CD1c-positive myeloid dendritic cell (primary cell): ENCODE data around the gene TBC1D32.
"Not testable (repeated sequence)": the region's sequence is repeated elsewhere in the genome, so short reads cannot be mapped to it uniquely, and the experiment has no call there.

Source experiments
- DNase-seq: peaks from one replicate; pipeline ENCODE4 v3.0.0-alpha.2; 2016; ENCODE audit errors: extremely low spot score

The TBC1D32 gene

DNA sequence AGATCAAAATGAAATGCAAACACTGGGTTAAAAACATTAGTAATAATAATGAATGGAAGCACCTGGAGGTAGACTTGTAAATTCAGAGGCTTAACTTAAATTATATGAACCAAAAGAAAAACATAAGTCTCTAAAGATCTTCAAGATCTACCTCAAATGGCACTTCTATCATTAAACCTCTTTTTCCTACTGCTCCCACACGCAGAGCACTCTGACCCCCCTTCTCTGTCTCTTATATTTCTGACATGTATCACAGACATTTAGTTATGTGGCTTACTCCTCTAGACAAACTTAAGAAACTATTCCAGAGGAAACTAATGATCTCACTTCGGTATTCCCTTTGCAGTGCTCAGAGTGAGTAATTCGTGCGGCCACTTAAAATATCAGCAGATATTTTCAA is 1.1 kb downstream of the TBC1D32 start:
- DNase-seq, result no peak

DNA sequence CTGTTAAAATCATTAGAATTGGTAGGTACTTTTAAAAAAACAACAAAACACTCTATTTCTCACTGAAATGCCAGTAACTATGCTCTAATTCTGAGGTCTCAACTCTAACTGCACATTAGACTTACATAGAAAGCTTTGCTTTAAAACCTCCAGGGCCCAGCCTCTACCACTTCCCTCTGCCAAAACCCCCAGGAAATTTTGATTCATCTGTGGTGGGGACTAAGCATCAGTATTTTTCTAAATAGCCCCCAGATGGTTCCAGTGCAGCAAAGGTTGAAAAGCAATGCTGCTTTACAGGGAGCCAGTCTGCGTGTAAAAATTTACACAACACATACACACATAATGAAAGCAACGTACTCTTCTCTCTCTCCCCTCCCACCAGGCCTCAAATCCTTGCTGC is 3.8 kb downstream of the TBC1D32 start:
- no peak for DNase-seq

DNA sequence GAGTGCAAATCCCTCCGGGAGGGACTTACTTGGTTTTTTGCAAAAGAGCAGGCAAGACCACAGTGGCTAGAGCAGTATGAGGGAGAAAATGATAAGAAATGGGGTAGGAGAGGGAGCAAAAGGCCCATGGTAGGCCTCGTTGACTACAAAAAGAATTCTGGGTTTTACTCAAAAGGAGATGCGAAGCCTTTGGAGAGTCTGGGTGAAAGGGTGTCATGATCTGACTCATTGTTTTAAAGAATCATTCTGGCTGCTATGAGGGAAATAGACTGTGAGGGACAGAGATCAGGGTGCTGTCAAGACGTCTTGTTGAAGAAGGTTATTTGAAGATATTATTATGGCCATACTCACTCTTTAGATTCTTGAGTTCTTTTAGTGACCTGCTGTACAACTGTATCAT is 13.0 kb downstream of the TBC1D32 start:
- no peak for DNase-seq

DNA sequence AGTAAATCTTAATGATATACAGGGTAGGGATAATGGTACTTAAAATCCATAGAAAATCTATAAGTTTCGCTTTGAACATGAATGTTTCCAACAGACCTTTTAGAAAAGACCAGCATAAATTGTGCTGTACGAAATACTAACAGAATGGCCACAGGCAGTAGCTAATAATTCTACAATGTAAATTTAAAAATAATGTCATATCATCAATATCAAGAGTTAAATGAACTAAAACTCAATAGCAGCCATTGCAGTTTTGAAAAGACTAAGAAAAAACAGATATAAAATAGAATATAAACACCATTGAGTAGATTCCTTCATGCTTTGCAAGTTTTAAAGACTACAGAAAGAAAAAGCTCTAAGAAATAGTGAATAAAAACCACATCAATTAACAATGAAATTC is 14.7 kb downstream of the TBC1D32 start:
- no peak for DNase-seq

DNA sequence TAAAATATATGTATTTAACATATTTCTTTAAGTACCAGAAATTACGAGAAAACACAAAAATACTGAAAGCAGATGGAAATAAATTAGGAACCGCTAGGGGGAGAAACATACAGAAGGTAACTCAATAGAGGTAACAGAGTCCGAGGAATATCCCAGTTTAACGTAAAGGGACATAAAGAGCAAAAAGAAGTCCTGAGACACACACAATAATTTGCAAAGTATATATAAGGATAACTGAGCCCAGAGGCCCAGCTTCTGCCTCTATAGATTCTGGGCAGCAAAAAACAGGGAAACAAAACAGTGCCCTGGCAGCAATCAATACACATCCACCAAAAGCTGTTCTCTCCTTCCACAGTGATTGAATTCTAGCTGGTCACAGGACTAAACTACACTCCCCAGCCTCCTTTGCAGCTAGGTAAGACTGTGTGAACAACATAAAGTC is 15.1 kb downstream of the TBC1D32 start:
- peak; percentile 14 for DNase-seq

DNA sequence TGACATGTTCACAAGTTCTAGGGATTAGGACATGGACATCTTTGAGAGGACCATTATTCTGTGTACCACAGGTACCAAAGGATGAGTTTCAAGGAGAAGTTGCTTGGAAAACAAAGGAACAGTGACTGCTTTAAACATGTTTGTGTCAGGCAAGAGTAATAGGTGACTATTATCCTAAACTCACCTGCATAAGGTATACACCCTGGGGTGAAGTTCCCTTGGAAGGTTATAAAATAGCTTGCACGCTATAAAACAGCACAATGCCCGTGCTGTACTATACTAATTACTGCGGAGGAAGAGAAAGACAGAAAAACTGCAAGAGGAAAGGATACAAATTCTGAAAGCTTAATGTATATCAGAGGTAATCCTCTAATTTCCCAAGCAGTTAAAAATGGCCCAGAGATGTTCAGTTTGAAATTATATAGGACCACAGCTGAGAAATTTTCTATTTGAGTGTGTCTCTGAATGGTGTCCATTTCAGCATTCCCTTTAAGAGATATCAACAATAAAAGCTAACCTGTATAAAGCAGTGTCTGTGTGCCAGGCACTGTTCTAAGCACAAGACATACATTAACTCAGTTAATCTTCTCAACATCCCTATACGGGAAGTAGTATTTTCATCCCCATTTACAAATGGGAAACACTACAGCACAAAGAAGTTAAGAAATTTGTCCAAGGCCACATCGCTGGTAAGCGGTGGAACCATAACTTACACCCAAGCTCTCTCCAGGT is 19.7 kb downstream of the TBC1D32 start:
- DNase-seq, result no peak

DNA sequence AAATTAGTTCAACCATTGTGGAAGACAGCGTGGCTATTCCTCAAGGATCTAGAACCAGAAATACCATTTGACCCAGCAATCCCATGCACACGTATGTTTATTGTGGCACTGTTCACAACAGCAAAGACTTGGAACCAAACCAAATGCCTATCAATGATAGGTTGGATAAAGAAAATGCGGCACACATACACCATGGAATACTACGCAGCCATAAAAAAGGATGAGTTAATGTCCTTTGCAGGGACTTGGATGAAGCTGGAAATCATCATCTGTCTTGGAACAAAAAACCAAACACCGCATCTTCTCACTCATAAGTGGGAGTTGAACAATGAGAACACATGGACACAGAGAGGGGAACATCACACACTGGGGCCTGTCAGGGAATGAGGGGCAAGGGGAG is 22.5 kb downstream of the TBC1D32 start:
- not testable (repeated sequence) for DNase-seq

DNA sequence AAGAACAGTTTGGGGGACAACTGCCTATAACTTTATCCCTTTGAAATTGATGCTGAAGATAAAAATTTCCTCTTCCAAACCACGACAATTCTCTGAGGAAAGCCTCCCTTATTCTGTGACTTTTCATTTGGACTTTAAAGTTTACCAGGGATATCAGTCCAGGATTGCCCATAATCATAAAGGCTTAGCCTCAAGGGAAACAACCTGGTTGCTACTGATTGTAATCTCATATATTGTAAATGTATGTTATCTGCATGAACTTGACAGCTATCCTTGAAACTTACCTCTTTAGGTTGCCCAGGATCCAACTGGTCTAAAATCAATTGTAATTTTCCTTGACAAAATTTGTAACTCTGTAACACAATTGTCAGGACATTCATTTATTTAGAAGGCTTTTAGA is 23.8 kb downstream of the TBC1D32 start:
- DNase-seq, result no peak

DNA sequence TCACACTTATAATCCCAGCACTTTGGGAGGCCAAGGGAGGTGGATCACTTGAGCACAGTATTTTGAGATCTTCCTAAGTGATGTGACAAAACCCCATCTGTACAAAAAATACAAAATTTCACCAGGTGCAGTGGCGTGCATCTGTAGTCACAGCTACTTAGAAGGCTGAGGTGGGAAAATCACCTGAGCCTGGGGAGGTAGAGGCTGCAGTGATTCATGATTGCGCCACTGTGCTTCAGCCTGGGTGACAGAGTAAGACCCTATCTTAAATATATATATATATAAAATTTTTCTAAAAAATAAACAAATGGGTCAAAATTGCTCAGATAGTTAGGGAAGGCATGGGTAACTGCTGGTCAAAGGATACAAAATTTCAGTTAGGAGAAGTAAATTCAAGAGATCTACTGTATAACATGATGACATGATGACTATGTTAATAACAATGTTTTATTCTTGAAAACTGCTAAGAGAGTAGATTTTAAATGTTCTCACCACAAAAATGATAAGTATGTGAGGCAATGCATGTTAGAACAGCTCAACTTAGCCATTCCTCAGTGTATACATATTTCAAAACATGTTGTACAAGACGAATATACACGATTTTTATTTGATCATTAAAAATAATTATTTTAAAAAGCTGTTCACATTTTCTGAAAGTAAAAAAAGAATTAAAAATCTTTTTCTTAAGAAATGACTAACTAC is 24.4 kb downstream of the TBC1D32 start:
- DNase-seq, result no peak

DNA sequence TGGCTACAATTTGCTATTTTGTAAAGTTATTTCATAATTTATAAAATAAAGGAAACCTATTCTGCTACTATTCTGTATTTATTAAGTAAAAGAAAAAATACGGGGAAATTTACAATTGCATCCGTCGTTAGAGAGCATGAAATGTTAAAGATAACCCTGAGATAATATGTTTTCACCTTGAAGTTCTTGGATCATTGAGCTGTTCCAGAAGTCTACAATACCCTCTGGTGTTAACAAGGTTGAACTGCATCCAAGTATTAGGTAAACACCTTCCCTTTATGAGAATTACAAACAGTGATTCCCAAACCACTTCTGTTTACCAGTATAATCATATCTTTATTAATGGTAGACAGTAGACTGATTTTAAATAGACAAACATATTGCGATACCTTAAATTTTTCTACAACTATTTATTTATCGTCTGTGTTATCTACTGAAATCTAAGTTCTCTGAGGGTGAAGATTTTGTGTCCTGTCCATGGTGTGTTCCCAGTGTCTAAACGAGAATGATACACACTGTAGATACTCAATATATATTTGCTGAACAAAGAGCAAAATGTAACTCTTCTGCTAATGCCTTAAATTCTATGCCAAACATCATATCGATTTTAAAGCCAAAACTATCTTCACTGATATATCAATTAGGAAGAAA is 28.2 kb downstream of the TBC1D32 start:
- DNase-seq, result peak; percentile 22

DNA sequence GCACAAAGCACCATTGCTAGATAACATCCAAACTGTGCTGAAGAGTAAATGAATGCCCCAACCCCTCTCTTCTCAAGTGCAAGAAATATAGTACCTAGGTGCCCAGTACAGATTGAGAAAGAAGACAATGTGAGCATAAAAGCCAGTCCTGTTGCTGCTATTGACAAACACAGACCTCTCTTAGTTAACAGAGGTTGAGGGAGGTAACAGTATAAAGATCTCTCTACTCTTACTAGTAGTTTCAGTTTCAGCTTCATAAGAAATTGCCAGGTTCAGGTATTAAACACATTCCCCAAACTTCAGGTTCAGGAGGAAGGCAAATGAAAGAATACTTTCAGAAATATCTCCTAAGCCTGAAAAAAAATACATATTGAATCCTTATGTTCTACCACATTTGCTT is 31.4 kb downstream of the TBC1D32 start:
- no peak for DNase-seq

DNA sequence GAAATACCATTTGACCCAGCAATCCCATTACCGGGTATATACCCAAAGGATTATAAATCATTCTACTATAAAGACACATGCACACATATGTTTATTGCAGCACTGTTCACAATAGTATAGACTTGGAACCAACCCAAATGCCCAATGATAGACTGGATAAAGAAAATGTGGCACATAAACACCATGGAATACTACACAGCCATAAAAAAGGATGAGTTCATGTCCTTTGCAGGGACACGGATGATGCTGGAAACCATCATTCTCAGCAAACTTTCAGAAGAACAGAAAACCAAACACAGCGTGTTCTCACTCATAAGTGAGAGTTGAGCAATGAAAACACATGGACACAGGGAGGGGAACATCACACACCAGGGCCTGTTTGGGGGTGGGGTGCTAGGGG is 33.1 kb downstream of the TBC1D32 start:
- not testable (repeated sequence) for DNase-seq

DNA sequence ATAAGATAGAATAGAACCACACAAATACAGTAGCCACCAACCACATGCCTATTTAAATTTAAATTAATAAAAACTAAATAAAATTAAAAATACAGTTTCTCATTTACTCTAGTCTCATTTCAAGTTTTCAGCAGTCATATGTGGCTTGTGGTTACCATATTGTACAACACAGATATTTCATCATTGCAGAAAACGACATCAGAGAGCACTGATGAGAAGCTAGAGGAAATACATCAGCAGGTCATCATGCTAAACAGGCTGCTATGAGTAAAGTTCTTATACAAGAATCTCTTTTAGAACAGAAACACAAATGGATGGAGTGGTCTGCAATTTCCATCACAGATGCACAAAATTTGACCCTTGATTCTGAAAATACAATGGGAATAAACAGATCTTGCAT is 36.6 kb downstream of the TBC1D32 start:
- DNase-seq, result peak; percentile 20

DNA sequence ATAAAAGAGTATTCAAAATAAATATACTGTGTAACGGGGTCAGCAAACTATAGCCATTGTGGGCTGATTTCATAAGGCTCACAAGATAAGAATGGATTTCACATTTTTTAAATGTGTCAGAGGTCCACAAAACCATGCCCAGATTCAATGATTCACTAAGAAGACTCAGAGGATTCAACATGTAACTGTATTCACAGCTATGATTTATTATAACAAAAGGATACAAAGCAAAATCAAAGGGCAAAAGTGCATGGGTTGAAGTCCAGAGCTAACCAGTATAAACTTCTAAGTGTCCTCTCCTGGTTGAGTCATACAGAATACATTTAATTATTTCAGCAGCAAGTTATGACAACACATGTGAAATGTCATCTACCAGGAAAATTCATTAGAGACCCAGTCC is 49.2 kb downstream of the TBC1D32 start:
- DNase-seq, result no peak

DNA sequence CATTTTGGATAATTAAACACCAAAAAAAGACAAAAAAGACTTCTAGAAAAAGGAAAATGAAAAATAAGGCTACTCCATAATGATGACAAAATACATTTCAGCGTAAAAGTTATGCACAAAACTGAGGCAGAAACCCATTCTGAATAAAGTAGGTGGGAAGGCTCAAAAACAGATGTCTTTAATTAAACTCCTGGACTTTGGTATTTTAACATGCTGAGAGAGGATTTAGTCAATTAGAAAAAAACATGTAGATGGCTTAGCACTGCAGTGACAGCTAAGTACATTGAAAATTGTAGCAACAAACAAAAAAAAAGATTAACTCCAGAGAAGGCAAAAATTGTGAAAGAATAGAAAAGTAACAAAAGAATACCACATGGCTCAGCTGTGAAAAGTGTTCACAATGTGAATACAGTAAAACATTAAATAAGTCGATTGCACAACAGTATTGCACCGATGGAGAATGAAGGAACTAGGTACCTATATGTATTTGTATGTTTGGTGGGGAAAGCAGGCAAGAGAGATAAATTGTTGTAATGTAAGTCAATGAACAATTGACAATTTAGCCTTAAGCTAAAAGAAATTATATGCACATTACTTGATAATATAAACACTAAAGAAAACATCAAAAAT is 59.5 kb downstream of the TBC1D32 start:
- DNase-seq, result no peak

DNA sequence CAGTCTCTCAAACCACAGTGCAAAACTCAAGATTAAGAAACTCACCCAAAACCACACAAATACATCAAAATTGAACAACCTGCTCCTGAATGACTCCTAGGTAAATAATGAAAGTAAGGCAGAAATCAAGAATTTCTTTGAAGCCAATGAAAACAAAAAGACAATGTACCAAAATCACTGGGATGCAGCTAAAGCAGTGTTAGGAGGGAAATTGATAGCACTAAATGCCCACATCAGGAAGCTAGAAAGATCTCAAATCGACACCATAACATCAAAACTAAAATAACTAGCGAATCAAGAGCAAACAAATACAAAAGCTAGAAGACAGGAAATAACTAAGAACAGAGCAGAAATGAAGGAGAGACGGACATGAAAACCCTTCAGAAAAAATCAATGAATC is 70.5 kb downstream of the TBC1D32 start:
- no peak for DNase-seq

DNA sequence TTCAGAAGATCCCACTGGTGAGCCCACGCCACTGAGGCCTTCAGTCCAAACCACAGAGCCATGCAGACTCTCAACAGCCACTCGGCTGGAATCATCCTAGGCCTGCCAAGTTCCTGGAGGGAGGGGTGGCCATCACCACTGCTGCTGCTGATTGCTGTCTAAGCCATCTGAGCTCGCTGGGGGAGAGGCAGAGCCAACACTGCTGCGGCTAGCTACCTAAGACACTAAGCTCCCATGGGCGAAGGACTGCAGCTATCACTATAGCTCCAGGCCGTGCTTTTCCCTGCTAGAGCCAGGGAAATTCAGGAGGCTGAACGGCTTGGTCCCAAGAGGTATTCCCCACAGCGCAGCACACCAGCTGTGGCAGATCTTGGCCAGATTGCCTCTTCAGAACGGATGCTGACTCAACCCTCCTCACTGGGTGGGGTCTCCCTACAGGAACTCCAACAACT is 73.6 kb downstream of the TBC1D32 start:
- DNase-seq, result no peak

DNA sequence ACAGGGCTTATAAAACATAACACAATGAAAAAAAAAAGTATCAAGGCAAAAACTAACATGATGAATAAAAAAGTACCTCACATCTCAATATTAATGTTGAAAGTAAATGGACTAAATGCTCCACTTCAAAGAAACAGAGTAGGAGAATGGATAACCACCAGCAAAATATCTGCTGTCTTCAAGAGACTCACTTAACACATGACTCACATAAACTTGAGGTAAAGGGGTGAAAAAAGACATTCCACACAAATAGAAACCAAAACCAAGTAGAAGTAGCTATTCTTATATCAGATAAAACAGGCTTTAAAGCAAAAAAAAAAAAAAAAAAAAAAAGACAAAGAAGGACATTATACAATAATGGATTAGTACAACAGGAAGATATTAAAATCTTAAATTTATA is 86.9 kb downstream of the TBC1D32 start:
- no peak for DNase-seq

DNA sequence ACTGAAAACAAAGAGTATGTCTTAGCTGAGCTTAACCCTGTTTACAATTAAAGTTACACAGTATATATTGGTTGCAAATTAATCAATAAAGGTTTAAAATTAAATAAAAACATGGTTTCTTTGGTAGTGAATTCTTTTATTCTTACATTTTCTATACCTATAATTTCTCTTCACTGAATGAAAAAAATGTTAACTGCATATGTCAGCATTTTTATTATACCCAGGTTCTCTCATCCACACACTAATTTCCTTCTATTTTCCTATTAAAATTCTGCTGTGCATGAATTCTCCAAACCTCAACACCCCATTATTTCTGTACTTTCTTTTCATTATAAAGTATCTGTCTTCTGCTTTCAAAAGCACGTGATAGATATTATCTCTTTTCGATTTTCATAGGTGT is 91.9 kb downstream of the TBC1D32 start:
- no peak for DNase-seq

DNA sequence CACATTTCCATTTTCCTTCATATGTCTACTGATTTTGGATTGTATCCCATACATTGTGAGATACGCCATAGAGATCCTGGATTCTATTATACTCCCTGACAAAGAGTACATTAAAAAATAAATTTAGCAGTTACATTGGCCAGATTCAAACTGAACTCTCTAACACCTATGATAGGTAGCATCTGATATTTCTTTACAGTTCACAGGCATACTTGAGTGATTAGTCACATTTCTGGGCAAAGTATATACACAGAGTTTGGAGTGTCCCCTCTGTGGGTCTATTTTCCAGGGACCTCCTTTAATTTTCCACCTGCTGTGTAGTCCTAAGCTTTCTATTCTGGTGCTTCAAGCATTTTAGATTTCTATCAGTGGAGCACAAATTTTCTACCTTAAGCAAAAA is 96.4 kb downstream of the TBC1D32 start:
- no peak for DNase-seq

DNA sequence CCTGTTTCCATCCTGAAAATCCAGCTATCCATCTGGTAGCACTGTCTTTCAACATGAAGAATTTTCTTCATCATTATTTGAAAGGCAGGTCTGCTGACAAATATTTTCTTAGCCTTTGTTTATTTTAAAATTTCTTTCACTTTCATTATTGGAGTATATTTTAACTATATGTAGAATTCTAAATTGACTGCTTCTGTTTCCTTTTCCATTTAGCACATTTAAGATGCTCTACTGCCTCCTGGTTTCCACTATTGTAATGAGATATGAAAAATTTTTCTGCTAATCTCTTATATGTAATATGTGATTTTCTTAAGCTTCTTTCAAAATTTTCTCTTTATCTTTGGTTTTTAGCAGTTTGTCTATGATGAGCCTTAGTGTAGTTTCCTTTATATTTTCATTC is 97.3 kb downstream of the TBC1D32 start:
- no peak for DNase-seq

DNA sequence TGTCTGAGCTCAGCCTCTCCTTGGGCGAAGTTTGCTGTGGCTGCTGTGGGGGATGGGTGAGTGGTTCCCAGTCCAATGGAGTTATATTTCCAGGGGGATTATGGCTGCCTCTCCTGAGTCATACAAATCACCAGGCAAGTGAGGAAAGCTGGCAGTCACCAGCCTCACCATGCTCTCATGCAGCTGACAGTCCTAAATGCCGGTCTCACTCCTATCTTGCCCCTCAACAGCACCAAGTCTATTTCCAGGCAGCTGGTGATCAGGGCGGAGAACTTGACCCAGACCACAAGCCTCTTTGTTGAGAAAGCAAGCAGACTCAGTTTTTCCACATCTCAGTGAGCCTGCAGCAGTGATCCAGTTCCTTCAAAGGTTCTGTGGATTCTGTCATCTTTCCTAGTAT is 98.9 kb downstream of the TBC1D32 start:
- DNase-seq, result no peak

DNA sequence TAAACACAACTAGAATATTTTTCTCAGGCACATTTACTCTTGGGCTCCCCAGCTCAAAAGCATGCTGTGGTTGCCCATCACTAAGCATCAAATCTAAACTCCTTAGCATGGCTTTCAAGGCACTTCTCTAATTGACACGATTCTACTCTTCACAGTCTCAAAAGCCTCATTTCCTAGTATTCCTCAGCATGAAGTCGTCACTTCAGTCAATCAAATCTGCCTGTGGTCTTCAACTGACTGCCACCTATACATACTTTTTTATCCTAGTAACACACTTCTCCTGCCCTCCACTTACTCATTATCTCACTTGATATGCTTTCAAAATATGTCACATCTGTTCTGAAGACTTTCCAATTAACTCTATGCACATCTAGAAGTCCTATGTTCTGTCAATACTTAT is 110.3 kb downstream of the TBC1D32 start:
- DNase-seq, result no peak
